ENCODE results near the gene ERFL. TPM values are rescaled to one million over a fixed set of nuclear protein-coding genes. Genes with fewer than 3 reads are reported as not detected.

ERFL gene
- total RNA-seq: 0.49 to 0.67 TPM (median 0.59 TPM) in 3 replicates

- TF ChIP-seq CTCF (IDR thresholded peaks at IDR 0.05; ENCODE audit: unreplicated experiment): no peak
- H3K4me1 Mint-ChIP-seq: peaks cover 10% of the 10 kb centered on the region
- H3K36me3 Mint-ChIP-seq: no peaks in the 10 kb centered on the region
- no peak for DNase-seq (ENCODE audit: low spot score in 2 of 2, unreplicated experiment in 2 of 2)
- H3K27ac Mint-ChIP-seq: no peak within 1 kb of the TSS
- H3K4me3 Mint-ChIP-seq: peak within 1 kb of the TSS; percentile 59
- no peaks in the 10 kb centered on the region for H3K9me3 Mint-ChIP-seq
- H3K27me3 Mint-ChIP-seq (ENCODE audit: low read depth): peaks cover 51% of the 10 kb centered on the region
Measured at GRCh38 chr19:41928221-41928683, at the start of gene ERFL. Gene ERFL, minus strand, starts transcription at chr19:41928449. Its CDS starts 15,530 bp downstream, at chr19:41912919.

- no peaks in the 10 kb centered on the region for H3K4me1 Mint-ChIP-seq
- no peak for TF ChIP-seq CTCF (IDR thresholded peaks at IDR 0.05; ENCODE audit: unreplicated experiment)
- no peaks in the 10 kb centered on the region for H3K36me3 Mint-ChIP-seq
- H3K27ac Mint-ChIP-seq: no peak overlapping the region
- no peaks in the 10 kb centered on the region for H3K9me3 Mint-ChIP-seq
- no peak for DNase-seq (ENCODE audit: low spot score in 2 of 2, unreplicated experiment in 2 of 2)
- peaks cover 23% of the 10 kb centered on the region for H3K27me3 Mint-ChIP-seq (ENCODE audit: low read depth)
- no peak overlapping the region for H3K4me3 Mint-ChIP-seq
Measured at GRCh38 chr19:41977916-41978315, 49.7 kb upstream of the ERFL start.

GRCh38 chr19:41974652-41975051 is 46.4 kb upstream of the ERFL start:
- Mint-ChIP-seq H3K27ac (no peak overlapping the region), H3K9me3 (no peaks in the 10 kb centered on the region)

GRCh38 chr19:41971363-41971762 is 43.1 kb upstream of the ERFL start:
- peaks cover 42% of the 10 kb centered on the region for H3K27me3 Mint-ChIP-seq (ENCODE audit: low read depth)
- H3K4me1 Mint-ChIP-seq: no peaks in the 10 kb centered on the region
- no peak overlapping the region for H3K27ac Mint-ChIP-seq
- no peak for TF ChIP-seq CTCF (IDR thresholded peaks at IDR 0.05; ENCODE audit: unreplicated experiment)
- no peak for DNase-seq (ENCODE audit: low spot score in 2 of 2, unreplicated experiment in 2 of 2)
- no peaks in the 10 kb centered on the region for H3K36me3 Mint-ChIP-seq
- no peak overlapping the region for H3K4me3 Mint-ChIP-seq
- no peaks in the 10 kb centered on the region for H3K9me3 Mint-ChIP-seq

More at GRCh38 chr19:41974652-41975051, 46.4 kb upstream of the ERFL start:
- no peak for TF ChIP-seq CTCF (IDR thresholded peaks at IDR 0.05; ENCODE audit: unreplicated experiment)
- DNase-seq (ENCODE audit: low spot score in 2 of 2, unreplicated experiment in 2 of 2): no peak
- Mint-ChIP-seq H3K4me1 (no peaks in the 10 kb centered on the region), H3K36me3 (no peaks in the 10 kb centered on the region), H3K27me3 (ENCODE audit: low read depth) (peaks cover 27% of the 10 kb centered on the region), H3K4me3 (no peak overlapping the region)

GRCh38 chr19:41969772-41970458 is 41.7 kb upstream of the ERFL start:
- Mint-ChIP-seq H3K9me3 (no peaks in the 10 kb centered on the region), H3K4me3 (no peak overlapping the region), H3K27ac (no peak overlapping the region), H3K36me3 (no peaks in the 10 kb centered on the region), H3K4me1 (no peaks in the 10 kb centered on the region), H3K27me3 (ENCODE audit: low read depth) (peaks cover 46% of the 10 kb centered on the region)
- TF ChIP-seq CTCF (IDR thresholded peaks at IDR 0.05; ENCODE audit: unreplicated experiment): no peak
- no peak for DNase-seq (ENCODE audit: low spot score in 2 of 2, unreplicated experiment in 2 of 2)

Measured in mesothelial cell of epicardium (in vitro differentiated cells).